AG09309 (cell line): ENCODE measurements around the gene RBM6.

Experiments
- DNase-seq: peaks from one replicate; pipeline ENCODE4 v3.0.0-alpha.2; 2010; ENCODE audit warnings: low read depth
- H3K4me3 ChIP-seq: 2 replicates; pipeline ENCODE4 v1.5.1; 2011; ENCODE audit warnings: mild to moderate bottlenecking, low read depth, low read length, moderate library complexity; ENCODE audit not compliant: control insufficient read depth
- TF ChIP-seq, protein P1 (sequence below): IDR thresholded peaks from 2 replicates; pipeline ENCODE4 v1.5.1; 2011; ENCODE audit warnings: mild to moderate bottlenecking, low read depth, low read length, inconsistent platforms; ENCODE audit not compliant: insufficient read depth, control insufficient read depth; ENCODE audit errors: missing control alignments

Gene RBM6

GRCh38 chr3:49939858-49940666, at the start of gene RBM6:
Gene RBM6 (plus strand): TSS chr3:49940150. CDS start chr3:49962642, 22,492 bp downstream.
- DNase-seq, result peak; percentile 81
- peak within 1 kb of the TSS; percentile 81 for H3K4me3 ChIP-seq
- TF ChIP-seq, protein P1, sequence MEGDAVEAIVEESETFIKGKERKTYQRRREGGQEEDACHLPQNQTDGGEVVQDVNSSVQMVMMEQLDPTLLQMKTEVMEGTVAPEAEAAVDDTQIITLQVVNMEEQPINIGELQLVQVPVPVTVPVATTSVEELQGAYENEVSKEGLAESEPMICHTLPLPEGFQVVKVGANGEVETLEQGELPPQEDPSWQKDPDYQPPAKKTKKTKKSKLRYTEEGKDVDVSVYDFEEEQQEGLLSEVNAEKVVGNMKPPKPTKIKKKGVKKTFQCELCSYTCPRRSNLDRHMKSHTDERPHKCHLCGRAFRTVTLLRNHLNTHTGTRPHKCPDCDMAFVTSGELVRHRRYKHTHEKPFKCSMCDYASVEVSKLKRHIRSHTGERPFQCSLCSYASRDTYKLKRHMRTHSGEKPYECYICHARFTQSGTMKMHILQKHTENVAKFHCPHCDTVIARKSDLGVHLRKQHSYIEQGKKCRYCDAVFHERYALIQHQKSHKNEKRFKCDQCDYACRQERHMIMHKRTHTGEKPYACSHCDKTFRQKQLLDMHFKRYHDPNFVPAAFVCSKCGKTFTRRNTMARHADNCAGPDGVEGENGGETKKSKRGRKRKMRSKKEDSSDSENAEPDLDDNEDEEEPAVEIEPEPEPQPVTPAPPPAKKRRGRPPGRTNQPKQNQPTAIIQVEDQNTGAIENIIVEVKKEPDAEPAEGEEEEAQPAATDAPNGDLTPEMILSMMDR, result no peak

DNA sequence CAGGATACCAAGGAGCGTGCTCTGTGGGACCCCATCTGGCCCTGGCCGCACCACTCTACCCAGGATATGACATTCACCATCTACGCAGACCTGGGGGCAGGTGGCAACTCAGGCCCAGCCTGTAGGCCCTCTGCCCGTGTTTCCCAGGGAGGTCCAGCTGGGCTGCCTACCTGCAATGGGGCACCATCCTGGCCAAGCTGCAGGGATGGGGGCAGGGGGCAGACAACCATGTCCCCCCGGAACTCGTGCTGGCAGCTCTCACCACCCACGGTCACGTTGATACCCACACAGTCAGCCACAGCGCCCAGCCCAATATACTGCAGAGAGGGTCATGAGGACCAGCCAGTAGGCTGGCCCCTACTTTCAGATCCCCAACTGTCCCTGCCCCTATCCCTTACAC, 44.2 kb upstream of the RBM6 start:
- no peak for DNase-seq
- TF ChIP-seq, protein P1, result no peak
- no peak overlapping the region for H3K4me3 ChIP-seq

DNA sequence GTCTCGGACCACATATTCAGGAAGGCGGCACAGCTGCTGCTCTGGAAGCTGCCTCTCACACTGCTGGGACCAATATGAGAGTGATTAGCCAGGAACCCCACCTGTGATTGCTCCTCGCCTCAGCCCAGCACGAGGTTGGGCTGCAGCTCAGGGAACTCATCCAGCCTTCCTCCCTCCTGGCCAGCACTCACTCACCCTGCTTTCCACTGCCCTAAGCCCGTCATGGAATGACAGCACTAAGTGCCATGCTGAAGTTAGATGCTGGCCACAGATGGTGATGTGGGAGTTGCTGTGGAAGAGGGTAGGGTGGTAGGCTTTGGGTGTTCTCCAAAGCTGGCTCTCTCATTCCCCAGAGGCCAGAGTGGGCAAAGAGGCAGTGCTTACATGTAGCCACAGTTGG, 43.6 kb upstream of the RBM6 start:
- DNase-seq, result no peak
- TF ChIP-seq, protein P1, result no peak
- H3K4me3 ChIP-seq, result no peak overlapping the region

DNA sequence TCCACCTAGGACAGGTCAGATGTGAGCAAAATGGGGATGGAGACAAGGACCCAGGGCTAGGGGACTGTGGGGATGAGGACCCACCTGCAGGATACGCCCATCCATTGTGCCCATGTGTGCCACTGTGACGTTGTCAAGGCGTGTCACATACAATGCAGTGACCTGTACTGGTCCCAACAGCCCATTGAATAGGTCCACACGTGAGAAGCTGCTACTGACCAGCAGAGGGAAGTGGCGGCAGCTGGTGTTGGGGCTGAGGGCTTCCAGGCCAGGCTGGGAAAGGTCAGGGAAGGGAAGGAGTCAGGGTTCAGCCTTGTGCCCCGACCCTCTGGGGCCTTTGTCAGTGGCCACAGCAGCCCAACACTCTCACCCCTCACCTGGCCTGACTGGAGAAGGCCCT, 41.0 kb upstream of the RBM6 start:
- DNase-seq, result no peak
- TF ChIP-seq, protein P1, result no peak
- no peak overlapping the region for H3K4me3 ChIP-seq

GRCh38 chr3:49899815-49900214, 40.1 kb upstream of the RBM6 start:
- DNase-seq, result no peak
- H3K4me3 ChIP-seq, result no peak overlapping the region
- TF ChIP-seq, protein P1, result peak; percentile 23

GRCh38 chr3:49900491-49901153, 39.3 kb upstream of the RBM6 start:
- TF ChIP-seq, protein P1, result no peak
- DNase-seq, result peak; percentile 25
- H3K4me3 ChIP-seq, result no peak overlapping the region
